Umbilical cord (tissue), 2 donors: ENCODE data around the gene MCF2L. TPM values are rescaled to one million over a fixed set of nuclear protein-coding genes. Genes with fewer than 3 reads are reported as not detected.

ENCODE experiments used
- DNase-seq: peaks from one replicate; pipeline ENCODE4 v3.0.0-alpha.2; 2015; ENCODE audit warnings: low spot score
- total RNA-seq: library from RNA; depleted of rRNA; stranded (reverse); fragments of >200 nt; gene quantifications from one replicate; pipeline ENCODE4 v1.2.3, GENCODE V29; 2014; ENCODE audit warnings: low replicate concordance; ENCODE audit not compliant: insufficient read depth

Gene MCF2L
- total RNA-seq, 1 donor from 2014 or later: 9.4 TPM

- DNase-seq: no peak
These were observed 12.4 kb downstream of the MCF2L start for GRCh38 chr13:112981451-112981850.

- no peak for DNase-seq
These were observed 13.4 kb downstream of the MCF2L start for GRCh38 chr13:112982281-112983041.

GRCh38 chr13:112983042-112983305 lies 14.0 kb downstream of the MCF2L start:
- no peak for DNase-seq

GRCh38 chr13:112983428-112984196 lies 14.6 kb downstream of the MCF2L start:
- no peak for DNase-seq

GRCh38 chr13:112984501-112984900 lies 15.5 kb downstream of the MCF2L start:
- no peak for DNase-seq

- no peak for DNase-seq
These were observed 16.2 kb downstream of the MCF2L start for GRCh38 chr13:112984954-112985802.

- no peak for DNase-seq
These were observed 16.9 kb downstream of the MCF2L start for GRCh38 chr13:112985803-112986408.

GRCh38 chr13:112986470-112986869 lies 17.5 kb downstream of the MCF2L start:
- no peak for DNase-seq

- DNase-seq: peak; percentile 80
These were observed 18.1 kb downstream of the MCF2L start for GRCh38 chr13:112986946-112987681.

GRCh38 chr13:112987682-112988024 lies 18.6 kb downstream of the MCF2L start:
- no peak for DNase-seq

GRCh38 chr13:112990783-112991182 lies 21.8 kb downstream of the MCF2L start:
- no peak for DNase-seq

- no peak for DNase-seq
These were observed 22.6 kb downstream of the MCF2L start for GRCh38 chr13:112991609-112992008.

GRCh38 chr13:112992931-112993680 lies 24.1 kb downstream of the MCF2L start:
- no peak for DNase-seq

- no peak for DNase-seq
These were observed 25.2 kb downstream of the MCF2L start for GRCh38 chr13:112994084-112994780.

- DNase-seq: no peak
These were observed 25.9 kb downstream of the MCF2L start for GRCh38 chr13:112994781-112995355.

- no peak for DNase-seq
These were observed 26.6 kb downstream of the MCF2L start for GRCh38 chr13:112995395-112996191.

GRCh38 chr13:112996671-112997091 lies 27.7 kb downstream of the MCF2L start:
- no peak for DNase-seq
